H1 (cell line): ENCODE measurements around the gene FOSB. TPM values are rescaled to one million over a fixed set of nuclear protein-coding genes. Genes with fewer than 3 reads are reported as not detected.
A peak's percentile ranks its signal among the peaks of the same experiment; 100 is the strongest.

Experiments used
- CBX5 ChIP-seq: fragments of 300-800, 300-1000 bp; sonication (generic); IDR thresholded peaks from 2 replicates; pipeline ENCODE4 v1.7.1; 2016; ENCODE audit warnings: antibody characterized with exemption, low read length, low read depth
- CHD1 ChIP-seq: IDR thresholded peaks from 2 replicates; pipeline ENCODE4 v1.6.1; 2012; ENCODE audit warnings: low read depth, low read length, improper control_type of control experiment
- GTF2F1 ChIP-seq: IDR thresholded peaks from 2 replicates; pipeline ENCODE4 v1.6.1; 2012; ENCODE audit warnings: low read depth, low read length, improper control_type of control experiment, borderline replicate concordance
- HDAC2 ChIP-seq, 2 experiments: fragments of 300-600 bp in 1 of 2; sonication (generic) in 1 of 2; IDR thresholded peaks; 2 replicates each; pipeline ENCODE4 v1.6.1; 2011 to 2012; ENCODE audit warnings: low read depth in 2 of 2, low read length in 2 of 2, mild to moderate bottlenecking in 2 of 2, moderate library complexity in 2 of 2, borderline replicate concordance in 1 of 2, inconsistent platforms in 1 of 2
- JUN ChIP-seq: IDR thresholded peaks from 2 replicates; pipeline ENCODE4 v1.6.1; 2011; ENCODE audit warnings: low read depth, mild to moderate bottlenecking, improper control_type of control experiment, low read length
- KDM1A ChIP-seq: fragments of 200-600, 300-600 bp; sonication (generic); IDR thresholded peaks from 2 replicates; pipeline ENCODE4 v1.7.1; 2016; ENCODE audit warnings: mild to moderate bottlenecking, low read length, borderline replicate concordance
- POLR2A ChIP-seq, 2 experiments: IDR thresholded peaks; 1 replicate in 1 of 2; 2 replicates in 1 of 2; pipeline ENCODE4 v1.6.1; 2011; ENCODE audit warnings: low read depth in 2 of 2, low read length in 2 of 2, mild to moderate bottlenecking in 2 of 2; ENCODE audit errors: control extremely low read depth in 1 of 2
- POLR2AphosphoS5 ChIP-seq: IDR thresholded peaks from 2 replicates; pipeline ENCODE4 v1.6.1; 2011; ENCODE audit warnings: low read depth, low read length
- RAD21 ChIP-seq, 2 experiments: IDR thresholded peaks in 1 of 2; conservative IDR thresholded peaks in 1 of 2; 2 replicates each; pipeline ENCODE4 v1.6.1; 2011; ENCODE audit warnings: low read depth in 2 of 2, low read length in 2 of 2, improper control_type of control experiment in 1 of 2, inconsistent platforms in 1 of 2, mild to moderate bottlenecking in 1 of 2, moderate library complexity in 1 of 2
- SIRT6 ChIP-seq: IDR thresholded peaks from one replicate; pipeline ENCODE4 v1.7.1; 2012; ENCODE audit warnings: low read length, inconsistent platforms
- SIX5 ChIP-seq: IDR thresholded peaks from 2 replicates; pipeline ENCODE4 v1.6.1; 2011; ENCODE audit warnings: mild to moderate bottlenecking, low read depth, low read length
- SP4 ChIP-seq: IDR thresholded peaks from 2 replicates; pipeline ENCODE4 v1.6.1; 2012; ENCODE audit warnings: low read length, inconsistent platforms
- SUZ12 ChIP-seq: fragments of 200-600 bp; sonication (generic); IDR thresholded peaks from 2 replicates; pipeline ENCODE4 v1.6.1; 2012; ENCODE audit warnings: mild to moderate bottlenecking, inconsistent platforms, low read length, moderate library complexity, mixed read lengths
- TBP ChIP-seq: IDR thresholded peaks from 2 replicates; pipeline ENCODE4 v1.6.1; 2011; ENCODE audit warnings: low read depth, low read length, improper control_type of control experiment
- polyA plus RNA-seq, 7 experiments: library from polyadenylated mRNA; depleted of rRNA in 3 of 7; stranded (reverse) in 5 of 7; unstranded in 2 of 7; fragments of >200 nt in 5 of 7; fragments of 200-250 nt in 2 of 7; gene quantifications; 1 replicate in 5 of 7; 2 replicates in 1 of 7; 4 replicates in 1 of 7; pipeline versions ENCODE4 v1.2.1 to v1.2.3, GENCODE V29; 2011 to 2013; ENCODE audit warnings: missing spikeins in 2 of 7, mixed read lengths in 2 of 7
- total RNA-seq: library from RNA; stranded (reverse); fragmentation: NEBNext Ultra II Directional; extraction: Animal tissue kit (Norgen Biotek cat#: 25700); gene quantifications from 2 replicates; pipeline ENCODE4 v1.2.1, GENCODE V29; 2021

Gene FOSB
- total and polyA plus RNA-seq, 2 of the 8 experiments (the other 6 are each of a cell fraction or from before 2014, with no cell fraction given) = 0.44 to 2.7 TPM

GRCh38 chr19:45506989-45507871 is 39.4 kb downstream of the FOSB start, which contains the start of gene VASP (continued):
- no peak for TF ChIP-seq RAD21 (IDR thresholded peaks at IDR 0.05 in 1 of 2, conservative IDR thresholded peaks at IDR 0.05 in 1 of 2; ENCODE audit: low read depth in 2 of 2, low read length in 2 of 2)
- TF ChIP-seq CHD1 = no peak
- TF ChIP-seq GTF2F1 = no peak; the same call in 1 of the 2 replicates
- no peak for TF ChIP-seq CBX5
- TF ChIP-seq SP4 = peak; percentile 58; the same call in 1 of the 2 replicates
- TF ChIP-seq SIRT6 = no peak
- TF ChIP-seq TBP = peak; percentile 90
- no peak for TF ChIP-seq HDAC2 (IDR thresholded peaks at IDR 0.05; ENCODE audit: borderline replicate concordance in 1 of 2, low read depth in 2 of 2, low read length in 2 of 2)
- no peak for TF ChIP-seq SUZ12
- peak; percentile 94 for TF ChIP-seq POLR2AphosphoS5
- TF ChIP-seq JUN = no peak
- no peak for TF ChIP-seq SIX5
- peak; percentile 84 to 89 for TF ChIP-seq POLR2A (IDR thresholded peaks at IDR 0.05; ENCODE audit: control extremely low read depth in 1 of 2, low read depth in 2 of 2, low read length in 2 of 2)
- TF ChIP-seq KDM1A = no peak
